Endothelial cell of umbilical vein (primary cell): ENCODE measurements around the gene CCAR1. TPM values are rescaled to one million over a fixed set of nuclear protein-coding genes. Genes with fewer than 3 reads are reported as not detected.
"Not testable (repeated sequence)": the region's sequence is repeated elsewhere in the genome, so short reads cannot be mapped to it uniquely, and the experiment has no call there.

ENCODE experiments used
- BruUV-seq: library from RNA; stranded (reverse); fragments of 400-500 nt; replicated peaks from 2 replicates; lab custom pipeline; 2021; lab: Mats Ljungman, UMichigan
- CTCF ChIA-PET: fragments of 300-600, 350-600 bp; sonication (Branson Sonifier 250); formaldehyde crosslinking; loops from one replicate; lab custom pipeline; 2021; ENCODE audit warnings: antibody characterized with exemption, inconsistent platforms; lab: Charles Lee
- POLR2A ChIA-PET: fragments of 300-600, 350-600 bp; sonication (Branson Sonifier 250); formaldehyde crosslinking; loops from one replicate; lab custom pipeline; 2021; ENCODE audit warnings: antibody characterized with exemption, inconsistent platforms; lab: Charles Lee
- DNase-seq: peaks from one replicate; pipeline ENCODE4 v3.0.0-alpha.2; 2011; ENCODE audit warnings: low read depth, low spot score
- FAIRE-seq: peaks from 2 replicates; lab custom pipeline; 2011; peaks lifted over from hg19 to GRCh38; lab: Jason Lieb, UNC
- H2AFZ ChIP-seq: 2 replicates; pipeline ENCODE4 v1.6.0; 2012; ENCODE audit warnings: low read depth, low read length, control low read depth, inconsistent platforms
- H3K27ac ChIP-seq: 2 replicates; pipeline ENCODE4 v1.5.1; 2011; ENCODE audit warnings: low read depth, mild to moderate bottlenecking, control low read depth, low read length, moderate library complexity; ENCODE audit not compliant: insufficient read depth
- H3K27me3 ChIP-seq, 2 experiments: 2 replicates each; pipeline versions ENCODE4 v1.6.0 to v1.6.1; 2011; ENCODE audit warnings: low read length in 2 of 2, mixed read lengths in 1 of 2; ENCODE audit not compliant: control insufficient read depth in 2 of 2, insufficient read depth in 2 of 2
- H3K36me3 ChIP-seq, 2 experiments: 2 replicates in 1 of 2; 3 replicates in 1 of 2; pipeline ENCODE4 v1.5.1; 2011; ENCODE audit warnings: low read length in 2 of 2, mild to moderate bottlenecking in 1 of 2, moderate library complexity in 1 of 2; ENCODE audit not compliant: control insufficient read depth in 2 of 2, insufficient read depth in 2 of 2; ENCODE audit errors: extremely low read depth in 1 of 2
- H3K4me1 ChIP-seq: 3 replicates; pipeline ENCODE4 v1.5.1; 2011; ENCODE audit warnings: mild to moderate bottlenecking, low read length; ENCODE audit not compliant: control insufficient read depth, insufficient read depth; ENCODE audit errors: extremely low read depth
- H3K4me2 ChIP-seq: 2 replicates; pipeline ENCODE4 v1.6.1; 2011; ENCODE audit warnings: low read length, control low read depth, mixed read lengths; ENCODE audit not compliant: insufficient read depth
- H3K4me3 ChIP-seq, 3 experiments: fragments of 200-600 bp in 1 of 3; sonication (generic), shearing (Covaris generic) in 1 of 3; replicated peaks in 1 of 3; 2 replicates each; pipeline ENCODE4 v1.5.1; 2011 to 2016; ENCODE audit warnings: control low read depth in 3 of 3, low read length in 3 of 3, mild to moderate bottlenecking in 2 of 3, inconsistent platforms in 1 of 3, low read depth in 1 of 3, moderate library complexity in 1 of 3; ENCODE audit not compliant: insufficient read depth in 1 of 3
- H3K79me2 ChIP-seq: 2 replicates; pipeline ENCODE4 v1.6.0; 2012; ENCODE audit warnings: low read length, inconsistent platforms; ENCODE audit not compliant: control insufficient read depth, insufficient read depth
- H3K9ac ChIP-seq: replicated peaks from 2 replicates; pipeline ENCODE3; 2011; ENCODE audit warnings: low read length, control low read depth; ENCODE audit not compliant: insufficient read depth; ENCODE audit errors: extremely low read depth
- H3K9me1 ChIP-seq: replicated peaks from 3 replicates; pipeline ENCODE4 v1.6.0; 2011; ENCODE audit warnings: mild to moderate bottlenecking, low read length; ENCODE audit not compliant: control insufficient read depth, insufficient read depth; ENCODE audit errors: extremely low read depth
- H3K9me3 ChIP-seq: replicated peaks from 2 replicates; pipeline ENCODE4 v1.5.1; 2012; ENCODE audit warnings: low read length, inconsistent platforms; ENCODE audit not compliant: control insufficient read depth, insufficient read depth
- H4K20me1 ChIP-seq: replicated peaks from 2 replicates; pipeline ENCODE3; 2011; ENCODE audit warnings: mild to moderate bottlenecking, low read length; ENCODE audit not compliant: control insufficient read depth, insufficient read depth; ENCODE audit errors: extremely low read depth
- MYC ChIP-seq: IDR thresholded peaks from one replicate; pipeline ENCODE4 v1.6.1; 2011; ENCODE audit warnings: mild to moderate bottlenecking, low read depth, low read length
- POLR2AphosphoS5 ChIP-seq: IDR thresholded peaks from 2 replicates; pipeline ENCODE4 v1.6.1; 2012; ENCODE audit warnings: low read depth, mild to moderate bottlenecking, control low read depth, low read length, moderate library complexity; ENCODE audit not compliant: insufficient read depth
- dilution Hi-C: fragments of 300-500 bp; cut with MboI; formaldehyde crosslinking; loops from one replicate; pipeline ENCODE4 v1.15.0; 2019; ENCODE audit warnings: low sequenced_read_pairs; ENCODE audit not compliant: extremely low pct_ligation_motif_present
- intact Hi-C: fragments of 100-400 bp; cut with micrococcal nuclease; formaldehyde crosslinking; loops from one replicate; pipeline ENCODE4 v1.10.0; 2022
- polyA plus RNA-seq, 4 experiments: library from polyadenylated mRNA; depleted of rRNA in 3 of 4; stranded (reverse) in 3 of 4; unstranded in 1 of 4; fragments of >200 nt; gene quantifications; 2 replicates each; pipeline versions ENCODE4 v1.2.1 to v1.2.3, GENCODE V29; 2011 to 2012; ENCODE audit warnings: missing spikeins in 1 of 4
- total RNA-seq: library from RNA; stranded (reverse); gene quantifications from 2 replicates; pipeline ENCODE4 v1.2.3, GENCODE V29; 2021
- TF ChIP-seq, protein P1 (sequence below): IDR thresholded peaks from 2 replicates; pipeline ENCODE4 v1.6.1; 2011; ENCODE audit not compliant: insufficient read depth, insufficient read length

CCAR1 gene
- total and polyA plus RNA-seq, 2 donors (not counting 3 experiments of a cell fraction or from before 2014, with no cell fraction given): 59.8 to 92.9 TPM

DNA sequence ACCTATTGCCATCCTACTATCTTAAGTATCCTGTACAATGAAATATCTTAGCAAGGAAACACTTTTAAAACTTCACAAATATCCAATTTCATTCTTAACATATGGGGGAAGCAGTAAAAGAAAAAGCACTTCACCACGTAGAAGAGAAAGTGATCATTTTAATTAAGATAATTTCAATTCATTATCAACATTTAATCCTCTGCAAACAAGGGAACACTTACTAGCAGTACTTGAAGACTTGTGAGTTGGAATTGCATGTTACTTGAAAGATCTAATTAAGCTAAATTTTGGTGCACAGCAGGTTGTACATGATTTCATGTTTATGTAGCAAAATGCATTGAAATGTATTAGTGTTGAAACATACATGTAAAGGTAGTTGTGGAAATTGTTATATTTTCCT lies 20.8 kb upstream of the CCAR1 start:
- Histone ChIP-seq H3K4me1 (no peaks in the 10 kb centered on the region), H3K79me2 (no peaks in the 10 kb centered on the region), H3K4me2 (no peak overlapping the region), H3K27ac (no peak overlapping the region), H3K9ac (no peak overlapping the region), H3K4me3 (no peak overlapping the region), H3K9me3 (no peaks in the 10 kb centered on the region), H3K36me3 (no peaks in the 10 kb centered on the region), H3K9me1 (no peaks in the 10 kb centered on the region), H4K20me1 (no peaks in the 10 kb centered on the region), H2AFZ (no peak overlapping the region), H3K27me3 (no peaks in the 10 kb centered on the region)
- intact Hi-C loops: no loop called here
- DNase-seq (no peak), FAIRE-seq (no peak)
- TF ChIP-seq POLR2AphosphoS5 (no peak), MYC (no peak)
- TF ChIP-seq, protein P1, sequence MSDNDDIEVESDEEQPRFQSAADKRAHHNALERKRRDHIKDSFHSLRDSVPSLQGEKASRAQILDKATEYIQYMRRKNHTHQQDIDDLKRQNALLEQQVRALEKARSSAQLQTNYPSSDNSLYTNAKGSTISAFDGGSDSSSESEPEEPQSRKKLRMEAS: no peak
- dilution Hi-C loops: no loop called here
- CTCF ChIA-PET: interaction anchor here (1.3 kb wide), 1 partner anchor 149 kb away, joined by 3 read pairs; no protein-coding TSS in a partner anchor
- POLR2A ChIA-PET: no interaction called here
- no TSS peak for BruUV-seq

DNA sequence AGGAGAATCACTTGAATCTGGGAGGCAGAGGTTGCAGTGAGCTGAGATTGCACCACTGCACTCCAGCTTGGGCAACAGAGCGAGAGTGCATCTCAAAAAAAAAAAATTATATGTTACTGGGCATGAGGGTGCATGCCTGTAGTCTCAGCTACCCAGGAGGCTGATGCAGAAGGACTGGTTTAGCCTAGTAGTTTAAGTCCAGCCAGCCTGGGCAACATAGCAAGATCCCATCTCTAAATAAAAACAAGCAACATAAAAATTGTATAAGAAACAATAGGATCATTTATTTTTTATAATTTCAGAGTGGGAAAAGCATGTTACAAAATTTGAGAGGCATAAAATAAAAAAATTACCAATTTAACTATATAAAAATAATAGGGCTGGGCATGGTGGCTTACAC lies 15.5 kb upstream of the CCAR1 start:
- H4K20me1 ChIP-seq: no peaks in the 10 kb centered on the region
- H3K9me3 ChIP-seq: no peaks in the 10 kb centered on the region
- no peak overlapping the region for H3K4me2 ChIP-seq
- H3K4me1 ChIP-seq: no peaks in the 10 kb centered on the region
- no peak for FAIRE-seq
- H2AFZ ChIP-seq: no peak overlapping the region
- DNase-seq: no peak
- no peaks in the 10 kb centered on the region for H3K36me3 ChIP-seq
- H3K27ac ChIP-seq: no peak overlapping the region
- TF ChIP-seq, protein P1: no peak
- BruUV-seq: no TSS peak
- intact Hi-C loops (no loop called here), dilution Hi-C loops (no loop called here)
- H3K79me2 ChIP-seq: no peaks in the 10 kb centered on the region
- ChIA-PET CTCF (interaction anchor here (1.4 kb wide), 1 partner anchor 155 kb away, joined by 3 read pairs; no protein-coding TSS in a partner anchor), POLR2A (no interaction called here)
- no peaks in the 10 kb centered on the region for H3K9me1 ChIP-seq
- no peak overlapping the region for H3K4me3 ChIP-seq
- H3K9ac ChIP-seq: no peak overlapping the region
- H3K27me3 ChIP-seq: no peaks in the 10 kb centered on the region

DNA sequence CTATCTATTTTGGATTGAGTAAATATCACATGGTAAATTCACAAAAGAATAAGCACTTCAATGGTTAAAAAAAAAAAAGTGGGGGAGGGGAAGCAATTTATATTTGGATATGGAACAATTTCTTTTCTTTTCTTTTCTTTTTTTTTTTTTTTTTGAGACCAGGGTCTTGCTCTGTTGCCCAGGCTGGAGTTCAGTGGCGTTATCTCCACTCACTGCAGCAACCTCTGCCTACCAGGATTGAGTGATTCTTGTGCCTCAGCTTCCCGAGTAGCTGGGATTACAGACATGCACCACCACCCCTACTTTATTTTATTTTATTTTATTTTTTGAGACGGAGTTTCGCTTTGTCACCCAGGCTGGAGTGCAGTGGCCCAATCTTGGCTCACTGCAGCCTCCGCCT lies 12.1 kb upstream of the CCAR1 start:
- H3K4me2 ChIP-seq, BruUV-seq, H3K9me1 ChIP-seq, H4K20me1 ChIP-seq, FAIRE-seq, H3K27me3 ChIP-seq, POLR2A ChIA-PET, dilution Hi-C loops, H3K79me2 ChIP-seq, H3K36me3 ChIP-seq, H2AFZ ChIP-seq, H3K9me3 ChIP-seq, intact Hi-C loops, DNase-seq, H3K4me1 ChIP-seq, H3K4me3 ChIP-seq, H3K27ac ChIP-seq, H3K9ac ChIP-seq: not testable (repeated sequence)
- CTCF ChIA-PET: interaction anchor here (2.9 kb wide), 1 partner anchor 158 kb away, joined by 9 read pairs; no protein-coding TSS in a partner anchor

- H3K79me2 ChIP-seq, H3K4me2 ChIP-seq, dilution Hi-C loops, H4K20me1 ChIP-seq, H3K9ac ChIP-seq, intact Hi-C loops, FAIRE-seq, H2AFZ ChIP-seq, CTCF ChIA-PET, H3K9me1 ChIP-seq, H3K4me3 ChIP-seq, BruUV-seq, H3K27ac ChIP-seq, DNase-seq, H3K9me3 ChIP-seq, H3K27me3 ChIP-seq, POLR2A ChIA-PET, H3K4me1 ChIP-seq, H3K36me3 ChIP-seq: not testable (repeated sequence)
Observed at GRCh38 chr10:68713065-68713464, 8.0 kb upstream of the CCAR1 start.
